A172 (cell line): ENCODE data around the gene HIBCH. TPM values are rescaled to one million over a fixed set of nuclear protein-coding genes. Genes with fewer than 3 reads are reported as not detected.
A peak's percentile ranks its signal among the peaks of the same experiment; 100 is the strongest.
"Not testable (repeated sequence)": the region's sequence is repeated elsewhere in the genome, so short reads cannot be mapped to it uniquely, and the experiment has no call there.

Experiments
- DNase-seq: peaks from one replicate; pipeline ENCODE4 v3.0.0-alpha.2; 2015; ENCODE audit warnings: low spot score
- total RNA-seq: library from RNA; depleted of rRNA; stranded (reverse); fragments of >200 nt; shearing (Covaris generic); gene quantifications from 2 replicates; pipeline ENCODE4 v1.2.3, GENCODE V29; 2014; rRNA removed

Gene HIBCH, protein sequence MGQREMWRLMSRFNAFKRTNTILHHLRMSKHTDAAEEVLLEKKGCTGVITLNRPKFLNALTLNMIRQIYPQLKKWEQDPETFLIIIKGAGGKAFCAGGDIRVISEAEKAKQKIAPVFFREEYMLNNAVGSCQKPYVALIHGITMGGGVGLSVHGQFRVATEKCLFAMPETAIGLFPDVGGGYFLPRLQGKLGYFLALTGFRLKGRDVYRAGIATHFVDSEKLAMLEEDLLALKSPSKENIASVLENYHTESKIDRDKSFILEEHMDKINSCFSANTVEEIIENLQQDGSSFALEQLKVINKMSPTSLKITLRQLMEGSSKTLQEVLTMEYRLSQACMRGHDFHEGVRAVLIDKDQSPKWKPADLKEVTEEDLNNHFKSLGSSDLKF
- total RNA-seq, result 23.0 and 25.8 TPM in 2 replicates

DNA sequence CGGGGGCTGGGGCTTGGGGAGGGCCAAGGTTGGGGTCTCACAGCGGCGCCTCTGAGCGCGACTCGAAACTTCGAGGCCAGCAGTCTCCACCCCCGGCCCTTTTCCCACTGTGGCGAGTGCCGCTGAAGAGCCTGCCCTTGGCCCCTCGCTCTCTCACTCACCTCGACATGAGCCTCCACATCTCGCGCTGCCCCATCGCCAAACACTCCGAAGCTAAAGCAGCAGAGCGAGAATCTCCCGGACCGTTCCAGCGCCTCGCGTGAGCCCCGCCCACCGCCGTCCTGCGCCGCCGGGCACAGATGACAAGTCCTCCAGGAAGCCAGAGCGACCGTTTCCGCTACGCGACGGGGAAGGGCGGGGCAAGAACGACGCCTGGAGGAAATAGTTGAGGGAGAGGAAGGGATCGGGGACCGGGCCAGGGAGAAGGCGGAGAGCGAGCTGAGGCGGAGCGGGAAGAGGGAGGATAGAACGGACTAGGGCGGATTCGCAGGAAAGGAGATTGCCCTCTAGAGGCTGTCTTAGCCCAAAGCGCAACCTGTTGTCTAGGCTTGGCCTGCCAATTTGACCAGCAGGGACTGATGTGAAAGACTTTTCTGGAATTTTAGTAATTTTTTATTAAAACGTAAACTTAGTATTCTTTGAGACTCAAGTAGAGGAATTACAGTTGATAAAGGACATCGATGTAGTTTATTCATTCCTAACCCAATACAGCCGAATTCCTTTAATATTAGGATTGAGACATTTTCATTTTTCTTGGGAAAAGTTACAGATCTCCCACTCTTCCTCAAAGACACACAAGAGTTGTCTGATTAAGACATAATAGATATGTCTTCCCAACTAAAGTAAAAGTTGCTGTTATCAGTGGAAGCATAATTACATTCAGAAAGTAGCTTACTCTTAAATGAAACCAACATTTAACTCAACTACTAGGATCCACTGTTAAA is at the start of gene HIBCH:
HIBCH (minus strand) TSS at position 272 of the 944 bp plus-strand sequence; CDS start at position 196, 76 bp downstream.
- peak; percentile 99 for DNase-seq

DNA sequence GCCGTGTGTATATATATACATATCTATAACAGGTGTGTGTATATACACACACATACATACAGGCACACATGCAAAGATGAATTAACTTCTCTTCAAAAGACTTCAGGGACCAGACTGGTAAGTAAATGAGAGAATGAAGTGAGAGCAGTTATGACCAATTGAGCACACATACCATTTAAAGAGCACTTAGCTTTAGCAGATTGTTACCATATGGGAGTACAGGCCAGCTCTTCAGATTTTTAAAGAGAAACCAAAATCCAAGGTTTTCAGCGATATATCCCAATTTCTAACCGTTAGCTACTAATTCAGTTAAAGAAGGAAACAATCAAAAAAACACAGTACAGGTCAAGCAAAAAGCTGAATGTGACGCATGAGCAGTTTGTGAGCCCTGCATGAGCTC is 47.5 kb upstream of the HIBCH start:
- no peak for DNase-seq

DNA sequence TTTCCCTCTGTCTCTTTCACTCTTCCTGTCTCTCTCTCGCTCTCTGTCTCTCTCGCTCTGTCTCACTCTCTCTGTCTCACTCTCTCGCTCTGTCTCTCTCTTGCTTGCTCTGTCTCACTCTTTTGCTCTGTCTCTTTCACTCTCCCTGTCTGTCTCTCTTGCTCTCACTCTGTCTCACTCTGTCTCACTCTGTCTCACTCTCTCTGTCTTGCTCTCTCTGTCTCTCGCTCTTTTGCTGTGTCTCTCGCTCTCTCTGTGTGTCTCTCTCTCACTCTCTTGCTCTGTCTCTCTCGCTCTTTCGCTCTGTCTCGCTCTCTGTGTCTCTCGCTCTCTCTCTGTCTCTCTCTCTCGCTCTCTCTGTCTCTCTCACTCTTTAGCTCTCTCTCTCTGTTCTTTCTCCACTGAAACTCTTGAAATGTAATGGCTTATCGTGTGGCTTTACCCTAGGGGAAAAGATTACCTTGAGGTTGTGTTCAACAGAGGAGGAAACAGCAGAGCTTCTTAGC is 46.7 kb upstream of the HIBCH start:
- no peak for DNase-seq

DNA sequence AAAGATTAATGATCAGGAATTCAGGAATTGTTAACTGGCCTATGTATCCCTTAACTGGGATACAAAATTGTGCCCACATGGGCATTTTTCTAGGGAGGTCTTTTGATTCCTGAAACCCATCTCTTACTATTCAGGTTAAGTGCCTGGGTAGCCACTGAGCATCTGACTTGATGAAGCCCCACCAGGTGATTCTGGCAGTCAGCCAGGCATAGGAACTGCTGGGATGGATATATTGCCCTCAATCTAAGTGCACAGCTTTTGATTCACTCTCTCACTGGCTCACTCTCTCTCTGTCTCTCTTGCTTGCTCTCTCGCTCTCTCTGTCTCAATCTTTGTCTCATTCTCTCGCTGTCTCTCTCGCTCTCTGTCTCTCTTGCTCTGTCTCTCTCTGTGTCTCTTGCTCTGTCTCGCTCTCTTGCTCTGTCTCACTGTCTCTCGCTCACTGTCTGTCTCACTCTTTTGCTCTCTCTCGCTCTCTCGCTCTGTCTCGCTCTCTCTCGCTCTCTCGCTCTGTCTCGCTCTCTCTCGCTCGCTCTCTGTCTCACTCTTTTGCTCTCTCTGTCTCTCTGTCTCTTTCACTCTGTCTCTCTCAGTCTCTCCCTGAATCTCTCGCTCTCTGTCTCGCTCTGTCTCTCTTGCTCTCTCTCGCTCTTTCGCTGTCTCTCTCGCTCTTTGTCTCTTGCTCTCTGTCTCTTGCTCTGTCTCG is 46.0 kb upstream of the HIBCH start:
- no peak for DNase-seq

DNA sequence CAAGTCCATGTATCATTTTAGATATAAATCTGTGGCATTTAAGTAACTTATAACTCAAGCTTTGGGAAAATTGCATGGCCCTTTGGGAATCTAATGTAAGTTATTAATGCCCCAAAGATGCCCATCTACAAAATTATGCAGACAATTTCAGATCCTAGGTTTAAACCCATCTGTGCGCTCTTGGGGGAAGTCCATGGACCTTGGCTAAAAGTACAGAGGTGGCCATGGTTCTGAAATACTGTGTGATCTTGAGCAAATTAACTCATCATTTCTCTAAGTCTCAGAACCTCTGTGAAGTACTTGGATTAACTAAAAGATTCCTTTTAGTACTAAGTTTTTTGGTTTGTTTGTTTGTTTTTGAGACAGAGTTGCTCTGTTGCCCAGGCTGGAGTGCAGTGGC is 43.3 kb upstream of the HIBCH start:
- no peak for DNase-seq

DNA sequence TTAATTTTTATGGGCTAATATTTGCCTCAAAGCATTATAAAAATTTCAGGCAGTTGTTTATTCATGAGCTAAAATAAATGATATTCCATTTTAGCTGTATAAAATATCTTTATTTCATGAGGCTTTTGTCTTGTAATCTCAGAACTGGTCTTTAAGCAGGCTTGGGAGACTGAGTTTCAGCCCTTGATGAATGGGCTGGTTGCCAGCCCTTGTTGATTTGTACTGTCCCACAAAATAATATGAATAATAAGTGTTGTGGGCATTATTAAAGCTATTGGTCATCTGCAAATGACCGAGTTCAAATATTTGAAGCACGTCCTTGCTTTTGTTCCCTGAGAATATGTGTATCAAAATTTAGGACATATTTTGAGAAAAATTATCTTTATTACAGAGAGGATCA is 41.9 kb upstream of the HIBCH start:
- DNase-seq, result no peak

DNA sequence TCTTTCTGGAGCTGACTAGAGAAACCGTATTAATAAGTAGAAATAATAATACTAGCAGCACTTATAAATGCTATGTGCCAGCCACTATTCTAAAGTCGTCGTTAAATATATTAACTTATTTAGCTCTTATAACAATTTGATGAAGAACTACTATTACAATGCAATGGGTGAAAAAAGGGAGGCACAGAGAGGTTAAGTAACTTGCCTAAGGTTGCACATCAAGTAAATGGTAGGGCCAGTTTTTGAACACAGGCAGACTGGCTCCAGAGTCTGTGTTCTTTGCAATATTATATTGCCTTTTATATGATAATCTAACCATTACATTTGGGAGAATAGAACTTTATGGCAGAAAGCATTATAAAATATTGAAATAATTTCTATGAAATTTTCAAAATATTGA is 41.3 kb upstream of the HIBCH start:
- DNase-seq, result no peak

DNA sequence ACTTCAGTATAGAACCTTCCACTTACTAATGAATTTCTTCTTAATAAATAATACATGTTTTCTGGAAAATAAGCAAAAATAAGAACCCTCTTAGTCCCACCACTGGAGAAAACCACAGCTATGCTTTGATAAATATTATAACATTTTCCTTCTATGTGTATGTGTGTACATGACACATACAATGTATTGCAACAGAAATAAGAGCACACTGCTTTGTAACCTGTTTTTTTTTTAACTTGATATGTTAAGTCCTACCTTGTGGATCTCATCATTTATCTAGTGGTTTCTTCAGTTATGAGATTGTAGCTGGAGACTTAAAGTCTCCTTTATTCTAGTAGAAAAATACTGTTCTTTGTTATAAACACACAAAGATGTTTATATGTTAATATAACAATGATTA is 40.9 kb upstream of the HIBCH start:
- no peak for DNase-seq

DNA sequence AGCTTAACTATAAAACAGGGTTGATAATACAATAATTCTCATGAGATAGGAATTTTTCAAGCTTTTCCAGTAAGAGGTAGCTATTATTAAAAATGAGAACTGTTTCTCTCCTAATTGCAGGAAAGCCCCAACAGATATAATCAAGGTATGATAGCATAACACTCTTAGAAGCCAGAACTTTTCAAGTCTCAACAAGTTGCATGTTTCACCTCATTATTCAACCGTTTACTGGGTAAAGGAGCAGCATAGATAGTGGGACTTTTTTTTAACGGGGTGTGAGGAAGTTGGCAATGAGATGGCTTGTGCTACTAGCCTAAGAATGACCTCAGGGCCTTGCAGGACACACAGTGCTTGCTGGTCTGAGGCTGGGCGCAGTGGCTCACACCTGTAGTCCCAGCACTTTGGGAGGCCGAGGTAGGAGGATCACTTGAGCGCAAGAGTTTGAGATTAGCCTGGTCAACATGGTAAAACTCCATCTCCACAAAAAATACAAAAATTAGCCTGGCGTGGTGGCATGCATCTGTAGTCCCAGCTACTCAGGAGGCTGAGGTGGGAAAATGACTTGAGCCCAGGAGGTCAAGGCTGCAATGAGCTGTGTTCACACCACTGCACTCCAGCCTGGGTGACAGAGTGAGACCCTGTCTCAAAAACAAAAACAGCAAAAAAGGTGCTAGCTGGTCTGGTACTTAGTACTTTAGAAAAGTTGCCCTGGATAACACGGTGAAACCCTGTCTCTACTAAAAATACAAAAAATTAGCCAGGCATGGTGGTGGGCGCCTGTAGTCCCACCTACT is 39.2 kb upstream of the HIBCH start:
- DNase-seq, result not testable (repeated sequence)

DNA sequence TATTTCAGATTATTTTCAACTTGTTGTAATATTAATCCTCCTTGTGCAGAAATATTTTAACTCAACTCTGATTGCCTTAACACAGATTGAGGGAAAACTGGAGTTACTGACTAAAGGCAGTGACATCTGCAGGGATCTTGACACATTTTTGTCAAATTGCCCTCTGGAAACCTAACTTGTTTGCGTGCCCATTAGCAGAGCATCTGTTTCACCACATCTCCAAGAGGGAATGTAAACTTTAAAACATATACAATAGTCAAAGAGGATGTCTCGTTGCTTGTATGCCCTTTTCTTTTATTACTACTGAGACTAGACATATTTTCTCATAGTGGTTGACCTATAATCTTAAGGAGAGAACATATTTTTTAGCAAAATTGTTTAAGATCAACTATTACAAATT is 38.0 kb upstream of the HIBCH start:
- DNase-seq, result no peak

DNA sequence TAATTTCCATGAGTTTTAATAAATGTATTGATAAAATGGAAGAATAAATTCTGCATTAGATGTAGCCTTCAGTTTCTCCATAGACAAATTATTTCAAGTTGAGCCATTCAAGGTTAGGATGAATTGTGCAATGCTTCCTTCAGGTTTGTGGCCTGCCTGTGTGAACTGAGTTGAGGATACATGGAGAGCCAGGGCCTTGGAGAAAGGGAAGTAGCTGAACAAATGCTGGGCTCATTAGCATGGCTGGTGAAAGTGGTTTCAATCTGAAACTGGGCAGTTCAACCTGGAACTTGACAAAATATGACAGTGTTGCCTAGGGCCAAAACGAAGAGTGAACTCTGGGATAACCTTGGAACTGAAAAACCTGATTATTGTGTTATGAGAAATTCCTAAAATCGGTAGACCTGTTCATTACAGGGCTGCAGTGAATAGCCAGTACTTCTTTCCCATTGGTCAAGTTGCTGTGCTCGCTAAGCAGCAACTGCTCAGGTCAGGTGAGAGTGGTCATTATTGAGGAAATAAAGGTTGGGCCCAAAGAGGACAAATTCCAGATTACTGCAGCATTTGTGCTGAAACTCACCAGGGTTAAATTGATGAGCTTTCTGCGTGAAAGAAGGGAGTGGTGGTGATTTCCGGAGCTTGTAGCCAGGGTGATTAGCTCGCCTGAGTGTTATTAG is 36.5 kb upstream of the HIBCH start:
- no peak for DNase-seq

DNA sequence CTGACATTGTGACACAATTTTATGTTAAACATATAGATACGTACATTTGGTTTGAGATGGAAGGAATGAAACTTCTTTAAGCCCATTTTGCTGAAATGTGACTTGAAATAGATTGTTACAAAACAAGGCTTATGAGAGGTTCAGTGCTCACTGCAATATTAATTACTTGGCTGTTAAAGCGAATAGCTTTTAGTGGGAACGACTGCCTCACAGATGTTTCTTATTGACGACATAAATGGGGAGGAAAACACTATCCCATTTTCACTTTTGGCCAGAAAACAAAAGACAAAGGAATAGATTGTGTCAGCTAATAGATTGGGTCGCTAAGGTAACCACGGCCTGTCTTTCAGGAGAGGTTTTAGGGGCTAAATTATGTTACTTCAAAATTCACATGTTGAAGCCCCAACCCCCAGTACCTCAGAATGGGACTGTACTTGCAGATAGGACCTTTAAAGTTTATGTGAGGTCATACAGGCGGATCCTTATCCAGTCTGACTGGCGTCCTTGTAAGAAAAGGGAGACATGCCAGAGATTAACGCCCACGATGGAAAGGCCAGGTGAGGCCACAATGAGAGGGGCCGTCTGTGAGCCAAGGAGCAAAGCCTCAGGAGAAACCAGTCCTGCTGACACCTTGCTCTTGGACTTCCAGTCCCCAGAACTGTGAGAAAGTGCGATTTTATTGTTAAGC is 34.5 kb upstream of the HIBCH start:
- DNase-seq, result no peak

DNA sequence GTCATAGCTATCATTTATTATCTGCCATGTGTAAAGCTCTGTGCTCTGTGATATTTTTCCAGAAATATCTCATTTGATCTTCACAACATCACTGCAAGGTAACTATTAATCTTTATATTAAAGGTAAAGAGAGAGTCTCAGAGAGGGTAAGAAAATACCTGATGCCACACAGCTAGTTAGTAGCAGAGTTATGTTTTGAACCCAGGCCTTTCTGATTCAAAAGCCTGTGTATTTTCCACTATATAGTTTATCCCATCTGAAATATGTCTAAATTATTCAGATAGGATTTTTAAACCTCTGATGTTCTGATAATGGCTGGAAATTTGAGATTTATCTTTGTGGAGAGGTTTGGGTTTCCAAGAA is 33.9 kb upstream of the HIBCH start:
- DNase-seq, result no peak

DNA sequence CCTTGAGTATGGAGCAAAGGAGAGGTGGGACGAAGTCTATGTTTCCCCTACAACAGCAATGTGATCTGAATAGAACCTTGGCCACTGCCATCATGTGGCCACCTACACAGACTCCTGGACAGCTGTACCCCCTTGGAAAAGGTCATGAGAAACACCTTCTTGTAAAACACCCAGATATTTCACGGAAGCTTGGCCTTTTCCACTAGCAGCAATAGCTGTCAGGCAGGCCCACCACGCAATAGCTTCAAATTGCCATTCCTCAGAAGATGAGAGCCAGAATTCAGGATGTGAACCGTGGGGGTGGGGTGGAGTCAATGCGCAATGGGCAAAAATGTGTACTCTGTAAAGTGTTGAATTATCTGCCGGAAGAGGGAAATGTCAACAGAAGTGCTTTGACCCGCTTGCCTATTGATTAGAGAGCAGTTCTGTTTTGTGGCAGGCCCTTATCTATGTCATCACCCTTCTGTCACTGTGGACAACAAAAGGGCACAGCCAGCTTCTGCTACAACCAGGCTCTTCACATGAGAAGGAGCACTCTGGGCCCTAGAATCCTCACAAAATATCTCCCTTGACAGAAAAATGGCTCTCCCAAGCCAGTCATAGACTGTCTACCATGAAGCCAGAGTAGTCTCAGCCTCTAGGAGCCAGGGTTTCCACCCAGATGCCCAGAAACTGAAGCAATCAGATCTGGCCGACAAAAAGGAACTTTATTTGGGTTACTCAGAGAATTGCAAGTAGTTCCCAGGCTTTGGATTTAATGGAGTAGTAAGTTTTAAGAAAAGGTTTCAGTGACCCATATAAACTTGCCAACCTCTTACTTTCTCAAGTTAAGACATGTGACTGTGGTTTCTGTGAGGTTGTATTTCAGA is 33.3 kb upstream of the HIBCH start:
- no peak for DNase-seq

DNA sequence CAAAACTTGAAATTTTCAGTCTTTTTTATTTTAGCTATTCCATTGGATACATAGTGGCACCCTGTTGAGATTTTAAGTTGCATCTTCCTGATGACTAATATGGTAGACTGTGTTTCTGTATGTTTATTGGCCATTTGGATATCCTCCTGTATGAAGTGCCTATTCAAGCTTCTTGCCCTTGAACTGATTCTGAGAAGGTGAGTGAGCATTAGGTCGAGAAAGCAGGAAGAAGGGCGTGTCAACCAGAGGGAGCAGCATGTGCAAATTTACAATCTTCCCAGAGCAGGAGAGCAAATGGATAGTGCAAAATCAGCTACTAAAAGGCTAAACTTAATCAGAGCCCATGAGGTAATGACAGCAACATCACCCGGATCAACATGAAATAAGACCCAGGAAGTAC is 32.3 kb upstream of the HIBCH start:
- DNase-seq, result no peak

DNA sequence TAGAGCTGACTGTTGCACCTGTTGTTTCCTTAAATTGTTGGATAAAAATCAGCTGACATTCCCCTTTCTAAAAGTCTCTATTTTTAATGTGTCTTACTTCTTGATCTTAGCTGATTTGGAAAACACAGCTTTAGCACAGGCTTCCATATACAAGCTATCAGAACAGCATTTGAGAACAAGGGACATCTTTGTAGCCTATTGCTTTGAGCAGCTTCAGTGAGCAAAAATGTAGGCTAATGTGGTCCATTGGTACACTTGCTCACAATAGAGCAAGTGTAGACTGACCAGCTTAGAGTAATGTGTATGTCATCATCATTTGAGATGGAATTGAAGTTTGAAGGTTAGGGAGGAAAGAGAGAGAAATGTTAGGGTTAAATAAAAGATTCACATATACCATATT is 30.7 kb upstream of the HIBCH start:
- DNase-seq, result no peak

DNA sequence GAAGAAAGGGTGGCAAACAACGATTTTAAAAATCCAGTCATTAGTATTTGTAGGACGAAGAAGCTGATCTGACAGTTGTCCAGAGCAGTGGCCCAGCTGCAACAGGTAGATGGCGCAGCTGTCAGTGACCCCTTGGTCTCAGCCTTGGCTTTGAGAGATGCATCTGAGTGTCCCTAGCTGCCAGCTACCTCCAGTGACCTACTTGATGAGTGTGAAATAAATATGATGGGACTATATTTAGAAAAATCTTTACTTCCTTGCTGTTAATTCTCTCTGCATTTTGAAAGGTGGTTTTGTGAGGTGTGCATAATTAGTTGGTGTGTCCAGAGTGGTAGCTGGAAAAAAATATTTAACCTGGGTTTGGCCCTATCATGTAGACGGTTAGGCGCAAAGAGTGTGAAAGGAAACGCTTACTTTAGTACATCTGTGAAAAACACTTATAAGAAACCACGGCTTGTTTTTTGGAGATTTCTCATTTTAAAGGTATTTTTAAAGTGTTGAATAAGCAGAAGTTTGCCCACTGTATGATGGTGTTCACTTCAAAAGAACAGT is 24.7 kb upstream of the HIBCH start:
- peak; percentile 55 for DNase-seq

DNA sequence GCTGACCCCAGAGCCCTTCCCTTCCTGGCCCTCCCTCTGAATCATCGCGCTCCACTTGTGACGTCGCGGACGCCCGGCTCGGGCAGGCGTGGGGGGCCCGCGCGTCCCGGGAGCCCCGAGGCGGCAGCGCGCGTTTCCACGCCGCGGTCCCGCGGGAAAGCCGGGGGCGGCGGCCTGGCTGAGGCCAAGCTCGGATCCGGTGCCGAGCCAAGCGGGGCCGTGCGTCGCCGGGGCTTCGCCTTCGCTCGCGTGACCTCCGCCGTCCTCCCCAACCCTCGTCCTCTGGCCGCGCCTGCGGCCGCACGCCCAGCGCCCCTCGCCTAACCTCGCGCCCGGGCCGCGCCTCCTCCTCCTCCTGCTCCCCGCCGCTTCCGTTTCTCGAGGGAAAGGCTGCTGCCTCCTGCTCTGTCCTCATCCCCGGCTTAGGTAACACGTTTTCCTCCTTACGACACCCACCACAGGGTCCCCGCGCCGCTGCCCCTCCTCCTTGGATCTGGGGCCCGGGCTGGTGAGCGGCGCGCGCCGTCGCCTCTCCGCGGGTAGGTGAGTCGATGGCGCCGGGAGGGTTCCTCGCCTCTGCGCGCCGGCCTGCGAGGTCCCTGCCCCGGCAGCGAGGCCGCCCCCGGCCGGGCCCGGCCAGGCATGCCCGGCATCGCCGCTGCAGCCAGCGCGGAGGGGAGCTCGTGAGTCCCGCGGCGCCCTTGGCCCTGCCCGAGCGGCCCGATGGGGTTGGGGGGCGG is 24.1 kb upstream of the HIBCH start, which contains the start of gene INPP1:
INPP1 (plus strand) TSS at position 54 of the 740 bp plus-strand sequence. CDS start 16,514 bp downstream, outside the sequence.
- DNase-seq, result peak; percentile 29
